ENCODE data around the gene C3orf18. TPM values are rescaled to one million over a fixed set of nuclear protein-coding genes. Genes with fewer than 3 reads are reported as not detected.
A peak's percentile ranks its signal among the peaks of the same experiment; 100 is the strongest.

Gene C3orf18
- total and polyA plus RNA-seq, 9 of the 15 experiments (the other 6 are each of a cell fraction or from before 2014, with no cell fraction given), result 0.01 to 2.3 (median 0.94) TPM

- no peak for TF ChIP-seq BRF2 (IDR thresholded peaks at IDR 0.05; ENCODE audit: borderline replicate concordance, insufficient read depth, insufficient read length)
- peak; percentile 57; the same call in 1 of the 2 replicates for TF ChIP-seq ARID4B (CRISPR knock-in tag; IDR thresholded peaks at IDR 0.05)
- TF ChIP-seq WHSC1 (IDR thresholded peaks at IDR 0.05; ENCODE audit: low read length), result no peak
- no peak for TF ChIP-seq RBM22 (IDR thresholded peaks at IDR 0.05; ENCODE audit: low read depth, low read length, poor library complexity, severe bottlenecking)
- peak; percentile 59 for TF ChIP-seq CHD7 (IDR thresholded peaks at IDR 0.05; ENCODE audit: low read depth, low read length)
- no peak for TF ChIP-seq SMARCE1 (IDR thresholded peaks at IDR 0.05)
- 0 out of 2 replicates have a peak, but pooled peaks have one; percentile 44 for TF ChIP-seq SMAD3 (CRISPR knock-in tag; conservative IDR thresholded peaks at IDR 0.05)
- TF ChIP-seq SAP30 (IDR thresholded peaks at IDR 0.05; ENCODE audit: borderline replicate concordance, insufficient read depth, low read depth, low read length, poor library complexity, severe bottlenecking), result peak; percentile 37
- TF ChIP-seq EGR1 (conservative IDR thresholded peaks at IDR 0.05), result peak; percentile 85
Observed at GRCh38 chr3:50568947-50569749, 1.6 kb upstream of the C3orf18 start, which contains the start of gene HEMK1 (continued).
